CD4-positive, alpha-beta T cell treated with Interleukin-15 for 1 hour (primary cell): Measurements from ENCODE around the gene LBX2.
"Not testable (repeated sequence)": the region's sequence is repeated elsewhere in the genome, so short reads cannot be mapped to it uniquely, and the experiment has no call there.

Source experiments
- DNase-seq: peaks from one replicate; pipeline ENCODE4 v3.0.0-alpha.2; 2020

The LBX2 gene

DNA sequence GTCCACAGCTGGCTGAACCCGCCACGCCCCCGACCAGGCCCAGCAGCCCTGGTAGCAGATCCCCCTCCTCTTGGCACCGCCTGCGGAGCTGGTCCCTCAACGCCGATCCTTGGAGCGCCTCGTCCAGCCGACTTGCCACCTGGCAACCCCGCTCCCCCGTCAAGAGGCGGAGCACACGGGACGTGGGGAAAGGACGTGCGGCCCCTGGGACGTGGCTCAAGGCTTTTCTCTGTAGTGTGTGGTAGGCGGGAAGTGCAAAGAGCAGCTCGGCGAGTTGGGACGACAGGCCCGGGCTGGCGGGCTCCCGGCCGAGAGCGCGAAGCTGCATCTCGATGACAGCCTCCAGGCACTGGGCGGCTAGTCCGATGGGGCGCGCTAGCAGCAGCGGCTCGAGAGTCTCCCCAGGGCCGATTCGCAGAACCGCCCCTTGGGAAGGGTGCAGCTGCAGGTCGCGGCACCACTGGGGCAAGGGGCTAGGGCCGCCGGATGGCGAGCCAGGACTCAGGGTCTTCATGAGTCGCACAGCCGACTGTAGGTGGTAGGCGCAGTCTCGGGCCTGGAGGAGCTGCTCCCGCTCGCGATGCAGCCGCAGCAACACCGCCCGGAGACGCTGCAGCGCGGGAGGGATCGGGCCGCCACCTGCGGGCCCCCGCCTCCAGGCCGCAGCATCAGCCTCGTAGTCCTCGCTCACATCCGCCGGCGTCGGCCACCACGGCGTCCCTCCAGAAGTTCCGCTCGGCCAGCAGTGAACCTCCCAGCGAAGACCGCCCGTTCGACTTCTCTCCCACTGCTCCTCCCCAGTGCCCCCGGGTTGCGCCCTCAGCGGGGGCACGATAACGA is 17.2 kb downstream of the LBX2 start:
- peak; percentile 56 for DNase-seq

DNA sequence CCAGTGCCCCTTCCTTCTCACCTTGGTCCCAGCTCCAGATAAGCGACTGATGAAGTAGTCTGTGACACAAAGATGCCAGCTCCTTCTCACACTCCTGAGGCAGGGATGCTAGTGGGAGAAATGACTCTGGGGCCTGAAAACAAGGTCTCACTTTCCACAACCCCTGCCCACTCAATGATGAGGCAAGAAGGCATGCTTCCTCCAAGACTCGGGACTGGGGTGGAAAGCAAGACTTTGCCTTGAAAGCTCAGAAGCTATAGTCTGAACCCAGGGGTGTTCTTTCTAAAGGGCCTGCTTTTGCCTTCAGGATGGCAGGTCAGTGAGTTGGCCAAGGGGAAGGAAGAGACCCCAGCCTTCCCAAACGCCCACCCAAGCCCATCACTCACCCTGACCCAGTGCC is 18.0 kb downstream of the LBX2 start:
- no peak for DNase-seq

DNA sequence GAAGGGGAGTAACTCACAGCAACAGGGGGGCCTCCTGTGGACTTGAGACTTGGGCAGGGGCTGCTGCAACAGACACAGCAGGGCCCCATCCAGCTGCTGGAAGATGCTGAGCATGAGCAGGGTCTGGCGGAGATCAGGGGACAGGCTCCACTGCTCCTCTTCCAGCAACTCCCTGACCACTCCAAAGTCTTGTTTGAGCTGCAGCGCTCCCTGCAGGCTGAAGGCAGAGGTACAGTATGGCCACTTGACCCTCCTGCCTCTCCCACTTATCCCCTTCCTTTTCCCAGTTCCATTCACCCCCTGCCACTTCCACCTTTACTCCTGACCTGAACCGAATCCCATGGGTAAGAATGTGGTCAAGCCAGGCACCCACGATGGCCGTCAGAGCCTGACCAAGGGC is 24.5 kb downstream of the LBX2 start:
- DNase-seq, result no peak

DNA sequence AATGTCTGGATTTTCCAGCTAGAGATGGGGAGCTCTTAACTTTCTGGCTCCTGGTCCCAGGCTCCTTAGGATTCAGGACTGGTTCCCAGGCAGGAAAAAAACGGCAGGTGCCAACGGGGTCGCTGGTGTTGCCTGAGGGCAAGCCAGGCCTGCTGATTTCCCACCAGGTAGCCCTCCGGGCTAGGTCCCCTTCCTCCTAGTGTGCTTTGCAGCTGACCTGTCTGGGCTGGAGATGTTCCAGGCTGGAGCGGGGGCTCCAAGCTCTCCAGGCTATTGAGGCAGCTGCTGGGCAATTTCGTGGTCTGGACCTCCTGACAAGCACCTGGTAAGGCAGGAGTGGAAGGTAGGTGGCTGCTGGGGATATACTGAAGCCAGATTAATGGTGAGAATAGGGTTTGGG is 24.9 kb downstream of the LBX2 start:
- DNase-seq, result no peak

DNA sequence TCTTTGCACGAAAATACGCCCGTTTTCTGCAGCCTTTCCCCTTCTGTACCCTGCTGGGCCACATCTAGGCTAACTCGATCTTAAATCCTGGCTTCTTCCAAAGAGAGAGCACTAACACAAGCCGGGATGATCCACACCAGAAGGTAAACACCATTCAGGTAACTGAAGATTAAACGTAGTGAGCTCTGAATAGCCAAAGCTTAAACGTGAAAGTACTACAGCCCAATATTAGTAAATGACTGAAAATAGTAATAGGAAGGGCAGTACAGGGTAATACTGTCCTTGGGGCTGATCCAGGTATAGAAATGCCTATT is 26.5 kb downstream of the LBX2 start:
- no peak for DNase-seq

DNA sequence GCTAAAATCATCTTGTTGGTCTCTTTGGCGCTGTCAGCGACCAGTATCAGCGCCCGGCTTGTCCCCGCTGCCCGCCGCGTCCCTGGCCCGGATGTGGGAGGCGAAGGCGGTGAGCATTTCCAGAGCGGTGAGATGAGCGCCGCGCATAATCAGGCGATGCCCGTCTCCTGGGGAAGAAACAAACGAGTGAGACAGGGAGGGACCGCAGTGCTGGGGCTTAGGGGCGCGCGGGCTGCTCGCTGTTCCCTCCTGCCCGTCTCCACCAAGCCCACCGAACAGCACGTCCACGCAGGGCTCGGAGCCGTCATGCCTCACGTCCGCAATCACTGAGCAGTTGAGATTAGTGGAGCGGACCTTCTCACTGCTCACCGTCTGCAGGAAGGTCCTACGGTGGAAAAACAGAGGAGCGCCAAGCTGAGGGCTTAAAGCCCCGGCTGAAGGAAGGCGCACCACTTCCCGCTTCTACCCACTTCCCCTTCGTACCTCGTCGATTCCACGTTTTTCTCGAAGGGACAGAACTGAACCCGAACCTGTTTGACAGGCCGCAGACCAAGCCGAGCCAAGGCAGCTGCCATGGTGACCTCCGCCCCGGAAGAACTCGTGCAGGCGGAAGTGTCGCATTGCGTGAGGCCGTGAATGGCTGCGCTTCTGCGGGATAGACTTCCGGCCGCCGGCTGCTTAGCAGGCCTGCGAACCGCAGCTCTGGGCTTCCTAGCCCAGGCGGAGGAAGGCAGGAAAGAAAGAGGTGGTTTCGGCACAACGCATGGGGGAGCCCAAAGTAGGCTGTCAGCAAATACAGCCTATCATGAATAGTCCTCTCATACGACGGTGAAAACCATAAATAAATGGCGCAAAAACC is 27.1 kb downstream of the LBX2 start, which contains the start of gene MRPL53:
Gene MRPL53, minus strand, starts transcription at position 595 of the 859 bp plus-strand sequence. Its CDS starts 20 bp downstream, at position 575.
- DNase-seq, result peak; percentile 95

DNA sequence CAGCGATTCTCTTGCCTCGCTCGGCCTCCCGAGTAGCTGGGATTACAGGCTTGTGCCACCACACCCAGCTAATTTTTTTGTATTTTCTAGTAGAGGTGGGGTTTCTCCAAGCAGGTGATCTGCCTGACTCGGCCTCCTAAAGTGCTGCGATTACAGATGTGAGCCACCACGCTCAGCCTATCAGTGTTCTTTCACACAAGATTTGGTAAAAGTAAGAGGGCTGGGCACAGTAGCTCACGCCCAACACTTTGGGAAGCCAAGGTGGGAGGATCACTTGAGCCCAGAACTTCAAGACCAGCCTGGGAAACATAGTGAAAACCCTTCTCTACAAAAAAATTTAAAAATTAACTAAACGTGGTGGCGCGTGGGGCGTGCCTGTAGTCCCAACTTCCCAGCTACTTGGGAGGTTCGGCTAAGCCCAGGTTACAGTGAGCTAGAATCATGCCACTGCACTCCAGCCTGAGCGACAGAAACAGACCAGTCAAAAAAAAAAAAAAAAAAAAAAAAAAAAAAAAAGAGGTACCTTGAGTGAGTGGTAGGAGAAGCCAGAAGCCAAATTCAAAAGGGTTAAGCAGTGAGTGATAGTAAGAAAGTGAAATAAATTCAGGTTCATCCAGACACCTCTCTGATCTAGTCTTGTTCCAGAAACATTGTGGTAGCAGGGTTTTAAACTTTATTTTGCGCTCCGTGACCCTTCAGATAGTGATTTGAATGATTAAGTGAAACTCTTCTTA is 27.9 kb downstream of the LBX2 start:
- no peak for DNase-seq

DNA sequence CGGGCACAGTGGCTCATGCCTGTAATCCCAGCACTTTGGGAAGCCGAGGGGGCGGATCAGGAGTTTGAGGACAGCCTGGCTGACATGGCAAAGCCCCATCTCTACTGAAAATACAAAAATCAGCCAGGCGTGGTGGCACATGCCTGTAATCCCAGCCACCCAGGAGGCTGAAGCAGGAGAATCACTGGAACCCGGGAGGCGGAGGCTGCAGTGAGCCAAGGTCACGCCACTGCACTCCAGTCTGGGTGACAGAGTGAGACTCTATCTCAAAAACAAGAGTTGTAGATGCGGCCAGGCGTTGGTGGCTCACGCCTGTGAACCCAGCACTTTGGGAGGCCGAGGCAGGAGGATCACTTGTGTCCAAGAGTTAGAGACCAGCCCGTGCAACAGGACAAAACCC is 28.7 kb downstream of the LBX2 start:
- DNase-seq, result not testable (repeated sequence)

DNA sequence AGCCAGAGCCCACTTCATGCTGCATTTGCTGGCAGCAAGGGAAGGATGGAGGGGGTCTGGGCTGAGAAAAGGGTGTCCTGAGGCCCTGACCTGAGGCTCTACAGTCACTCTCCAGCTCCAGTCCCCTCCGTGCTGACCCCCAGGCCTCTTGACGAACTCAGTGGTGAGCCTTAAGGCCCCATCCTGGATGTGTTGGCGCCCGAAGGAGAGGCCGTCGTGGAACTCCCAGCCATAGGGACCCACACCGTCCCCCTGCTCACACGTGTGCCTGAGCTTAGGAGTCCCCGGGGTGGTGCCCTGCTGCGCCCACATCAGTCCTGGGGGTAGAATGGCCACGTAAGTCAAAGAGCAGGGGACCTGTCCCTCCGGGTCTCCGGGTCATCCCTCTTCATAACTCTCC is 35.0 kb downstream of the LBX2 start:
- DNase-seq, result no peak

DNA sequence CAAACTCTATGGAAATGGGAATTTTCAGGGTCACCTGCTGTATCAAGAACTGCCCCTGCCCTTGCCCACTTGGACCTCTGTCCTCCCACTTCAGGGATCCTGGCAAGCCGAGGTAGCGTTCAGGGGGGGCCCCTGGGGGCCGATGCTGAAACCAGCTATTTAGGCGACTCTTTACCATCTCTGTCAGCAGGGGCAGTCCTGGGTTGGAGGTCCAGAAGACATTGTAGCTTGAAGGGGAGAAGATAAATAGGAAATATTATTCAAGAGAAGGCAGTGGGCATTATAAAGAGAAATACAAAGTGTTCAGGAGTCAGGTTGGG is 36.7 kb downstream of the LBX2 start:
- DNase-seq, result no peak

DNA sequence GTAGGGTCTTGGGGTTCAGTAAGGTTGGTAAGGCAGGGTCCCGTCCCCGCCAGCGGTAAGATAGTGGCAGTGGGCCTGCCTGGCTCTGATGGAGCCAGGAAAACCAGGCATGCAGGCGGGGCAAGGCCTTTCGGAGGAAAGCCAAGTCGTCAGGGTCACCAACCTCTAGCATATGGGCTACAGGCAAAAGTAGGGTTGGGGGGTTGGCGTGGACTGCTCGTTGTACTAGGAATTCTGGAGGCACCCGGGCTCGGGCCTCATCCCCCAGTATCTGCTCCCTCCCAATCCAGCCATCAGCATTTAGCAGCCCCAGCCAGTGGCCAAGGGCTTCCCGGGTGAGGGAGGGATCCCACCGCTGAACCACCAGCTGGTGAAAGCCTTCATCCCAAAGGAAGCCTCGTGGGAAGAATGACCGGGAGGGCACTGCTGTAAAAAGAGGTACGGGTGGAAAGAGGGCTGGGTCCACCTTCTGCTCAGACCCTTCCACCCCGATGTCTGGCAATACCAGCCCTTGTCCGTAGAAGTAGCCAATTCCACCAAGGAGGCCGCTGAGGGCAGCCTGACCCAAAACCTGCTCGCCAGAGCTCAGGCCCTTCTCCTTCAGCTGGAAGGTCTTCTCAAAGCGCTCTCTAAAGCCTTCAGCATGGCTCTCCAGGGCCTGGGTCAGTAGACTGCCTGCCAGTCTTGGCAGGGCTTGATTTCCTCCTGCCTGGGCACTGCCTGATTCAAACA is 37.2 kb downstream of the LBX2 start:
- no peak for DNase-seq

DNA sequence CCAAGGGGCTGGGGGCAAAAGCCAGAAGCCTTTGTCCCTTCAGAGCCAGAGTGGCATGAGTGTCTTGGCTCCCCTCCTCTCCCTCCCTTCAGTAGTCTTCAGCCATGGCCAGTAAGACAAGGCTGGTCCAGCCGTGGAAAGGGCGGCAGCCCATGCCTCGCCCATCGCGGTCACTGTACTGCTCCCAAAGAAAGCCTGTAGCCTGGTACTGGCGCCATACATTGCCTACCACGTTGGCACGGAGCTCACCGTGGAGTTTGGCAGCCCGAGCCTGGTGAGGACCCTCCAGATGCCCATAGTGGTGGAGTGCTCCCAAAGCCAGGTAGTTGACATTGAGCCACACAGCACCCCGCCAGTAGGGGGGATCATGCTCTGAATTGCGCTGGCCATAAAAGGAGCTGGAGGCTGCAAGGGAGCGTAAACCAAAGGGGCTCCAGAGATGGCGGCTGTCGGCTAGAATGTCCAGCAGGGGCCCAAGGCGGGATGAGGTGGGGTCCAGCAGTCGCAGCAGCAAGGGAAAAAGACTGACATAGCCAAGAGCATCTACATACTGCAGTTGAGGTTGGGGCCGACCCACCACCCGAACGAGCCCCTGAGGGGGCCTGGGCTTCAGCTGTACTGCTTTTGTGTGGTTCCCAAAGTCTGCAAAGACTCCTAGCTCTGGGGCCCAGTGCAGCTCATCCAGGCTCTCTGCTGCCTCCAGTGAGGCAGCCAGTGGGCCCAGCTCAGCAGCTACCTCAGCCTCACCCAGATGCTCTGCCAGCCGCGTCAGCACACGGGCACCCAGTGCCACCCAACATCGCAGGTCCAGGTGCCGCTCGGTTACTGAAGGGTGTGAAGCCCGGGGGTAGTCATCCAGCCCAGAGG is 38.0 kb downstream of the LBX2 start:
- no peak for DNase-seq

DNA sequence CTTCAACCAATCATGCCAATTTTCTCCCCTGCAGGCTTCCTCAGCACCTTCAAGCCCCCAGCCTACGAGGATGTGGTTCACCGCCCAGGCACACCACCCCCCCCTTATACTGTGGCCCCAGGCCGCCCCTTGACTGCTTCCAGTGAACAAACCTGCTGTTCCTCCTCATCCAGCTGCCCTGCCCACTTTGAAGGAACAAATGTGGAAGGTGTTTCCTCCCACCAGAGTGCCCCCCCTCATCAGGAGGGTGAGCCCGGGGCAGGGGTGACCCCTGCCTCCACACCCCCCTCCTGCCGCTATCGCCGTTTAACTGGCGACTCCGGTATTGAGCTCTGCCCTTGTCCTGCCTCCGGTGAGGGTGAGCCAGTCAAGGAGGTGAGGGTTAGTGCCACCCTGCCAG is 39.2 kb downstream of the LBX2 start:
- not testable (repeated sequence) for DNase-seq

DNA sequence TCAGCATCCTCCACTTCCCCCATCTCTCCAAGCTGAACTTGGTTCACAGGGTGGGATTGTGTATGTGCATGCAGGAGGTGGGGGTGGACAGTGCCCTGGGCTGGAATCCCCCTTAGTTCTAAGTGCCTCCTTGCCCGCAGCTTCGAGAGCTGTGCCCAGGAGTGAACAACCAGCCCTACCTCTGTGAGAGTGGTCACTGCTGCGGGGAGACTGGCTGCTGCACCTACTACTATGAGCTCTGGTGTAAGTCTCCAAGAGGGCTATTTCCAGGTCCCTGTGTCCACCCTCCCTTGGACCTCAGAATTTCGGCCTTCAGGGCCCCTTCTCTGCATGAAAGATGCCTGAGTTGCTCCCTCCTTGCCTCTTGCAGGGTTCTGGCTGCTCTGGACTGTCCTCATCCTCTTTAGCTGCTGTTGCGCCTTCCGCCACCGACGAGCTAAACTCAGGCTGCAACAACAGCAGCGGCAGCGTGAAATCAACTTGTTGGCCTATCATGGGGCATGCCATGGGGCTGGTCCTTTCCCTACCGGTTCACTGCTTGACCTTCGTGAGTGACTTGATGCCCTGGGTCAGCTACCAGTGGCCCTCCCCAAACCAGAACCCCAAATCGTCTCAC is 39.8 kb downstream of the LBX2 start:
- not testable (repeated sequence) for DNase-seq

DNA sequence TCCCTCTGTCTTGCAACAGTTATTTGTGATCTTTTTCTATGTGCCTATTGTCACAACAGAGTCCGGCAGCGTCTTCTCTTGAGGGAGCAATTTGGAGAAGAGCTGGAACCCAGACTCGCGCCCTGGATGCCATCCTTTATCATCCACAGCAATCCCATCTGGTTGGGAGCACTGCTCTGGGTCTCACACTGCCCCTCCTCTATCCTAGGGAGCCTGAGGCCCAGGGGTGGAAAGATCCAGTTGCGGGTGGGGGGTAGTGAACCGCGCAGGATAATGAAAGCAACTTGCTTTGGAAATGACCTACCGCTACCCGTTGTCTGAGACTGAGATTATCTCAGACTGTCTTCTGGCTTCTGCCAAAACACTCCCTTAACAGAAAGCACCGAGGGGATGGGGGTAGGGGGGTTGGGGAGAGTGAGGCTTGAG is 40.5 kb downstream of the LBX2 start:
- no peak for DNase-seq

DNA sequence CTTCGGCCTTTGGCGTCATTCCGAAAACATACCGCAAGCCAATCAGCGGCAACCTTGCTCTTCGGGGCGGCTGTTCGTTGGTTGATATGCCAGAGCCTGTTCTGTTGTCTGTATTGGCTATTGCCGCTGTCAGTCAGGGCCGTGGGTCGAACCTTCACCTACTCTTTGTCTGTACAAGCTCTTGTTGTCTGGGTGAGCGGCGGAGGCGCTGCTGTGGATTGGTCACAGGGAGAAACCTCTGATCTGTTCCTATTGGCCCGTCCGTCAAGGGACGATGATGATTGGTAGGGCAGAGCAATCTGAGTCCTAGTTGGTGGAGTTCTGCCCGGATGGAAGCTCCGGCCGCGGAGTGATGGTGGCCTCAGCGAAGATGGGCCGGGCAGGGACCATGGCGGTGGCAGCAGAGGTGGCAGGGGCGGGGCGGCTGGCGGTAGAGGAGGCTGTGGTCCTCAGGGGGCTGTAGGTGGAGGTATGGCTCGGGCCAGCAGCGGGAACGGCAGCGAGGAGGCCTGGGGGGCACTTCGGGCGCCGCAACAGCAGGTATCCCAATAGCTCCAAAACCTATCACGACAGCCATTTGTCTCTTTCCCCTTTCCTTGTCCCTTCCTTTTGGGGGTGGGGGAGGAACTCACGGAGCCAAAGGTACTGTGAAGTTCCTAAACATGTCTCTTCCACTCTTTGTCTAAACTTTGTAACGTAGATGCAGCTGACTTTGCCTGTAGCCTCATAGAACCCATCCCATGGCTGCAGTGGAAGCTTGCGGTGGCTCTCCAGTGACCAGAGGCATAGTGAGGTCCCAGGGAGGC is 41.1 kb downstream of the LBX2 start, which contains the start of gene WBP1:
Gene WBP1, plus strand, starts transcription at position 307 of the 806 bp plus-strand sequence. Its CDS starts 165 bp downstream, at position 472.
- peak; percentile 100 for DNase-seq

DNA sequence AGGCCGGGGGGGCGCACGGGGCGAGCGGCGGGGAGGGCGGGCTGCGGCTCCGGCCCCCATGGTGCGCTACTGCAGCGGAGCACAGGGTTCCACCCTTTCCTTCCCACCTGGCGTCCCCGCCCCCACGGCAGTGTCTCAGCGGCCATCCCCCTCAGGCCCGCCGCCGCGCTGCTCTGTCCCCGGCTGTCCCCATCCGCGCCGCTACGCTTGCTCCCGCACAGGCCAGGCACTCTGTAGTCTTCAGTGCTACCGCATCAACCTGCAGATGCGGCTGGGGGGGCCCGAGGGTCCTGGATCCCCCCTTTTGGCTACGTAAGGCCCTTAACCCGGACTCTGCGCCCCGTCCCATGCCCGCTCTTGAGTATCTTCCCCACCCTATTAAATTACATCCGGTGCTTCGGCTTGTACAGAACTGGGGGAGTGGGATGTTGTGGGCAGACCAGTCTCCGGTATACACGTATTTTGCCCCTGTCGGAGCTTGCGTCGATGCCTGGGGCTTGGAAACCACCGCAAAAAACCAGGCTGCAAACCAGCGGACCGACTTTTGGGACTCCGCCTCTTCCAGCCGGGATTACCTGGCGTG is 41.8 kb downstream of the LBX2 start:
- DNase-seq, result peak; percentile 87

DNA sequence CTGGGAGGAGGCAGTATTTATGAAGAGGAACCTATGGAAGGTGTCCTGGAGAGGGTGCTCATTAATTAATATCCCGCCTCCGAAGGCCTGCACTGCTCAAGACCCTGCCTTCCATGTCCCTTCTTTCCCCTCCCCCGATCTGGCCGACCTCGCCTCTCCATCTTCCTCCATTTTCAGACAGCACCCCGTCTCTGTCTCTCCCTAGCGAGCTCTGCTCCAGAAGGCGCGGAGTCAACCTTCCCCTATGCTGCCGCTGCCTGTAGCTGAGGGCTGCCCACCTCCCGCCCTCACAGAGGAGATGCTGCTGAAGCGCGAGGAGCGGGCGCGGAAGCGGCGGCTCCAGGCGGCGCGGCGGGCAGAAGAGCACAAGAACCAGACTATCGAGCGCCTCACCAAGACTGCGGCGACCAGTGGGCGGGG is 42.3 kb downstream of the LBX2 start:
- DNase-seq, result no peak

DNA sequence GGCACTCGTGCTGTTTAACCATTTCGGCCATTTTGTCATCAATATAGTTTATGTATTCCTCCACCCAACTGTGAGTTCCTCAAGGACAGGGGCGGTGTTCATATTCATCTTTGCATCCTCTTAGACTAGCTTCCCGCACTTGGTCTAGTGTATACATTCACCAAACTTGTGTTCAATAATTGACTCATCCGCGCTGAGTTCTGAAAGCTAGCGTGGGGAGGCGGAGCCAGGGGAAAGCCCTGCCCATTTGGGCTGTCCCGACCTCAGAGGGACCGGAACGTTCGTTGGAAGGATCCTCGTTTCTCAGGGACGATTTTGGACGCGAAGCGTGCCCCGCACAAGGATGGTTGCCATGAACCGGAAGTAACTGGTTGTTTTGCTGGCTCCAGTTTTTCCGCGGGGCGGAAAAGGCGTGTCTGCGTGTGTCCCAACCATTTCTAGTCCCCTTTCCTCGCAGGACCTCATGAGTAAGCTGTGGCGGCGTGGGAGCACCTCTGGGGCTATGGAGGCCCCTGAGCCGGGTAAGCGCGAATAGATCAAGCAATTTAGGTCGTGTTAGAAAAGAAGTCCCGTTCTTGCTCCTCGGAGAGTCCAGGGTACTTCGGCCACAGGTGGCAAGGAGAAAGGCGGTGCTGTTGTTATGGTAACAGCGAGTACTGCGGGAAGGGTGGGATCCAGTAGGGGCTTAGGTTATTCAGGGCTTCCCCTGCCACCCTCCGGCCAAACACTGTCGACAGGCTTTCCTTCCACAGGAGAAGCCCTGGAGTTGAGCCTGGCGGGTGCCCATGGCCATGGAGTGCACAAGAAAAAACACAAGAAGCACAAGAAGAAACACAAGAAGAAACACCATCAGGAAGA is 44.5 kb downstream of the LBX2 start, which contains the start of gene INO80B:
Gene INO80B, plus strand, starts transcription at position 434 of the 858 bp plus-strand sequence. Its CDS starts 30 bp downstream, at position 464.
- DNase-seq, result peak; percentile 97
